KBM-7 (cell line): ENCODE measurements around the gene NKX2-4.
"Not testable (repeated sequence)": the region's sequence is repeated elsewhere in the genome, so short reads cannot be mapped to it uniquely, and the experiment has no call there.

Source experiments
- DNase-seq: peaks from one replicate; pipeline ENCODE4 v3.0.0-alpha.2; 2015
- in situ Hi-C: fragments of 300-500 bp; cut with MboI; formaldehyde crosslinking; loops from 2 replicates; pipeline ENCODE4 v1.14.3; 2020; ENCODE audit warnings: low sequenced_read_pairs, low pct_unique_long_range_greater_than_20kb, mixed read lengths

NKX2-4 gene

GRCh38 chr20:21397341-21398108 lies at the start of gene NKX2-4:
TSS of gene NKX2-4 (minus strand) at chr20:21397526. CDS start at chr20:21397399, 127 bp downstream.
- no peak for DNase-seq
- in situ Hi-C loops, result no loop called here

DNA sequence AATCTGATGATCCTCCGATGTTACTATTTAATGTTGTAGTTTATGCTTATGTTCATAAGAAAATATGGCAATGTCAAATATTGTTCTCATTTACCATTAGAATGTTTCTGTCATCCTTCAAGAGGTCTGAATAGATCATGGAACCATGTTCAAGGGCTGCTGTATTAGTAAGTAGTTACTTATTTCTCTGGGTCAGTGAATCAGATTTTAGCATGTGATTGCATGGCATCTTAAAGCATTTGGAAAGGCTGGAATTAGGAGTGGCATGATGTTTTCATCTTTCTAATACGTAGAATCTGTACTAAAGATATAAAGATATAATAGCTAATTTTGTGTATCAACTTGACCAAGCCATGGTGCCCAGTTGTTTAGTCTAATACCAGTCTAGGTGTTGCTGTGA lies 40.5 kb upstream of the NKX2-4 start:
- in situ Hi-C loops, result no loop called here
- DNase-seq, result no peak

- in situ Hi-C loops, result no loop called here
- DNase-seq, result no peak
Observed at GRCh38 chr20:21437248-21437647, 39.9 kb upstream of the NKX2-4 start.

GRCh38 chr20:21436205-21436604 lies 38.9 kb upstream of the NKX2-4 start:
- in situ Hi-C loops, result no loop called here

GRCh38 chr20:21435576-21435975 lies 38.2 kb upstream of the NKX2-4 start:
- DNase-seq, result no peak
- in situ Hi-C loops, result no loop called here

More at GRCh38 chr20:21436205-21436604, 38.9 kb upstream of the NKX2-4 start:
- DNase-seq, result no peak

DNA sequence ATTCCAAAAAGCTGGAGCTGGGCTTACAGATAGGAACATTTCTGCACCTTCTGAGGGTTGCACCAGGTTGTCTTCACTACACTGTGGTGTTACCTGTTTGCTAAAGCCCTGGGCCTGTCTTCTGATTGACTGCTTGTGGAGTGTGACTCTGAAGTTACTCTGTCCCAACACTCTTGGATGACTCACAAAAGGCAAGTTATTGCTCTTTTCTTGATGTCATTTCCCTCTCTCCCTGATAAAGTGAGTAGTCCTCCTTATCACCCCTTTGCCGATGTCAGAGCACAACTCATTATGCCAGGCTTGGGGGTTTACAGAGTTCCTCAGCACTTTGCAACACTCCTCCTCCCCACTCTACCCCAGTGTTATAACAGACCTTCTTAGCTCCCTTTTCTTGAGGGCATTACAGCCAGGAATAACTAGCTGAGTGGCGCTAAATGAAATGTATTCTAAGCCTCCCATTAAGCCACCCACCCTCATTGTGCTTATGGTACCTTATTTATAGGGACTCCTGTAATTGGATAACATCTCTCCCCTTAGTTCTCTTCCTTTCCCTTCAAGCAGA lies 36.1 kb upstream of the NKX2-4 start:
- DNase-seq, result no peak
- in situ Hi-C loops, result no loop called here

GRCh38 chr20:21432911-21433310 lies 35.6 kb upstream of the NKX2-4 start:
- in situ Hi-C loops, result no loop called here

GRCh38 chr20:21430020-21430419 lies 32.7 kb upstream of the NKX2-4 start:
- in situ Hi-C loops, result no loop called here
- DNase-seq, result no peak

More at GRCh38 chr20:21432911-21433310, 35.6 kb upstream of the NKX2-4 start:
- no peak for DNase-seq

GRCh38 chr20:21424846-21425245 lies 27.5 kb upstream of the NKX2-4 start:
- DNase-seq, result no peak

DNA sequence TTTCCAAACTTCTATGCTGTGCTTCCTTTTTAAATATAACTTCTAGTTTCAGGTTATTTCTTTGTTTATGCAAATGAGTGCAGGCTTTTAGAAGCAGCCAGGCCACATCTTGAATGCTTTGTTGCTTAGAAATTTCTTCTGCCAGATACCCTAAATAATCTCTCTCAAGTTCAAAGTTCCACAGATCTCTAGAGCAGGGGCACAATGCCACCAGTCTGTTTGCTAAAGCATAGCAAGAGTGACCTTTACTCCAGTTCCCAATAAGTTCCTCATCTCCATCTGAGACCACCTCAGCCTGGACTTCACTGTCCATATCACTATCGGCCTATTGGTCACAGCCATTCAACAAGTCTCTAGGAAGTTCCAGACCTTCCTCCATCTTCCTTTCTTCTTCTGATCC lies 26.4 kb upstream of the NKX2-4 start:
- in situ Hi-C loops, DNase-seq: not testable (repeated sequence)

More at GRCh38 chr20:21424846-21425245, 27.5 kb upstream of the NKX2-4 start:
- in situ Hi-C loops, result no loop called here

GRCh38 chr20:21421601-21422236 lies 24.4 kb upstream of the NKX2-4 start:
- no peak for DNase-seq
- in situ Hi-C loops, result no loop called here

DNA sequence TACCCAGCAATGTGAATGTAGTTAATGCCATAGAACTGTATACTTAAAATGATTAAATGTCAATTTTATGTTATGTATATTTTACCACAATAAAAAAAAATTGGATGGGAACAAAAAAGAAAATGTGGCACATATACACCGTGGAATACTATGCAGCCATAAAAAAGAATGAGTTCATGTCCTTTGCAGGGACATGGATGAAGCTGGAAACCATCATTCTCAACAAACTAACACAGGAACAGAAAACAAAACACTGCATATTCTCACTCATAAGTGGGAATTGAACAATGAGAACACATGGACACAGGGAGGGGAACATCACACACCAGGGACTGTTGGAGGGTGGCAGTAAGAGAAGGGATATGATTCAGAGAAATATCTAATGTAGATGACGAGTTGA lies 21.8 kb upstream of the NKX2-4 start:
- in situ Hi-C loops, DNase-seq: not testable (repeated sequence)

DNA sequence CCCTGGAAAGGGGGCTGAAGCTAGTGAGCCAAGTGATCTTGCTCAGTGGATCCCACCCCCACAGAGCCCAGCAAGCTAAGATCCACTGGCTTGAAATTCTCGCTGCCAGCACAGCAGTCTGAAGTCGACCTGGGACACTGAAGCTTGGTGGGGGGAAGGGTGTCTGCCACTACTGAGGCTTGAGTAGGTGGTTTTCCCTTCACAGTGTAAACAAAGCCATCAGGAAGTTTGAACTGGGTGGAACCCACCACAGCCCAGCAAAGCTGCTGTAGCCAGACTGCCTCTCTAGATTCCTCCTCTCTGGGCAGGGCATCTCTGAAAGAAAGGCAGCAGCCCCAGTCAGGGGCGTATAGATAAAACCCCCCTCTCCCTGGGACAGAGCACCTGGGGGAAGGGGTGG lies 16.7 kb upstream of the NKX2-4 start:
- DNase-seq, in situ Hi-C loops: not testable (repeated sequence)

DNA sequence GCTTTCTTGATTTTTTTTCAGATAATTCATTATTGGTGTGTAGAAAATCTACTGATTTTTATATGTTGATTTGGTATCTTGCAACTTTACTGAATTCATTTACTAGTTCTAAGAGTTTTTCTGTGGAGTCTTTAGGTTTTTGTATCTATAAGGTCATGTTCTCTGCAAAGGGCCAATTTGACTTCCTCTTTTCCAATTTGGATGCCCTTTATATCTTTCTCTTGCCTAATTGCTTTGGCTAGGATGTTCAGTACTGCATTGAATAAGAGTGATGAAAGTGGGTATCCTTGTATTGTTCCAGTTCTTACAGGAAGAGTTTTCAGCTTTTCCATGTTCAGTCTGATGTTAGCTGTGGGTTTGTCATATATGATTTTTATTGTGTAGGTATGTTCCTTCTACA lies 14.4 kb upstream of the NKX2-4 start:
- in situ Hi-C loops, result no loop called here
- no peak for DNase-seq

DNA sequence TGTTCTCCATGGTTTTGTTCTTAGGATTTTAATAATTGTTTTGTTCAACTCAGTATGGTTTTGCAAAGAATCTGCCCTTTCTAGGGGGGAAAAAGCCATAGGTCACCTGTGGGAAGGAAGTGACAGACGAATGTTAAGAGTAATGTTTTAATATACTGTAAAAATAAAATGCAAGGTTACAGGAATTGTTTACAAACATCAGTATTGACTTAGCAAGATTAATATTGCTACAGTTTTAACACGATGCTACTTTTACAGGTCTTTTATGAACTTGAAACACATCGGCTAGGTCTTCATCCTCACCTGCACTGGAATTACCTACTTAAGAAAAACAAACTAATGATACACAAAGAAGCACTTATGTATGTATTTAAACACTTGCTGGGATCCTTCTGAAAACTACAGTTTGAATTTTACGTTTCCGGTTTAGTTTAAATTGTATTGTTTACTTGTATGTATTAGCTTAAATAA lies 1.7 kb upstream of the NKX2-4 start:
- in situ Hi-C loops, result no loop called here

GRCh38 chr20:21398109-21399004 lies 1.0 kb upstream of the NKX2-4 start:
- DNase-seq, result no peak
- in situ Hi-C loops, result no loop called here

More for the DNA sequence above, 1.7 kb upstream of the NKX2-4 start:
- no peak for DNase-seq

GRCh38 chr20:21396599-21397340 lies 556 bp downstream of the NKX2-4 start:
- in situ Hi-C loops, result no loop called here
- DNase-seq, result no peak
